Measurements from ENCODE around the gene SHISA9.

Gene SHISA9

DNA sequence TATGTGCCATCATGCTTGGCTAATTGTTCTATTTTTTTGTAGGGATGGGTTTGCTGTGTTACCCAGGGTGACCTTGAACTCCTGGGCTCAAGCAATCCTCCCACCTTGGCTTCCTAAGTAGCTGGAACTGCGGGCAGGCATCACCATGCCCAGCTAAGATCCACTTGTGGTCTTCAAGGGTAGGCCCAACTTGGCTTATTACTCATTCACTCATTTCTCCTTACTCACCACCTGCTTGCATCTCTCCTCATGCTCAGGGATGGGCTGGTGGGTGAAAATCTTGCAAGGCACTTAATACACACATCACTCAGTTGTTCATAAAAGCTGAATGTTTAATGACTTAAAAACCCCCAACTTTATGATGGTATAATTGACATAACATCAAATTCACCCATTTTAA is 207.8 kb downstream of the SHISA9 start:
- H2AFZ ChIP-seq (ENCODE audit: low read depth): no peak overlapping the region
- no peak overlapping the region for H3K9ac ChIP-seq
- no peaks in the 10 kb centered on the region for H3K4me1 ChIP-seq (ENCODE audit: low read depth, poor library complexity, severe bottlenecking)
- no peaks in the 10 kb centered on the region for H3K27me3 ChIP-seq (ENCODE audit: insufficient read depth, low read depth)
- H3K36me3 ChIP-seq (ENCODE audit: insufficient read depth): no peaks in the 10 kb centered on the region
- TF ChIP-seq CTCF (conservative IDR thresholded peaks at IDR 0.05; ENCODE audit: low read depth, low read length): no peak
- no peaks in the 10 kb centered on the region for H3K79me2 ChIP-seq (ENCODE audit: insufficient read depth, low read depth)
- H3K27ac ChIP-seq: no peak overlapping the region
- no peak overlapping the region for H3K4me2 ChIP-seq
- H3K4me3 ChIP-seq (IDR thresholded peaks at IDR 0.05; ENCODE audit: insufficient read depth, low read depth, low read length): no peak overlapping the region
- no peaks in the 10 kb centered on the region for H4K20me1 ChIP-seq (ENCODE audit: insufficient read depth)

GRCh38 chr16:13110124-13110796 is 208.9 kb downstream of the SHISA9 start:
- Histone ChIP-seq H3K4me3 (IDR thresholded peaks at IDR 0.05; ENCODE audit: insufficient read depth, low read depth, low read length) (no peak overlapping the region), H3K4me2 (no peak overlapping the region), H3K36me3 (ENCODE audit: insufficient read depth) (no peaks in the 10 kb centered on the region), H3K4me1 (ENCODE audit: low read depth, poor library complexity, severe bottlenecking) (no peaks in the 10 kb centered on the region), H3K79me2 (ENCODE audit: insufficient read depth, low read depth) (no peaks in the 10 kb centered on the region), H4K20me1 (ENCODE audit: insufficient read depth) (no peaks in the 10 kb centered on the region), H2AFZ (ENCODE audit: low read depth) (no peak overlapping the region), H3K9ac (no peak overlapping the region), H3K27me3 (ENCODE audit: insufficient read depth, low read depth) (no peaks in the 10 kb centered on the region), H3K27ac (no peak overlapping the region)
- TF ChIP-seq CTCF (conservative IDR thresholded peaks at IDR 0.05; ENCODE audit: low read depth, low read length): no peak

DNA sequence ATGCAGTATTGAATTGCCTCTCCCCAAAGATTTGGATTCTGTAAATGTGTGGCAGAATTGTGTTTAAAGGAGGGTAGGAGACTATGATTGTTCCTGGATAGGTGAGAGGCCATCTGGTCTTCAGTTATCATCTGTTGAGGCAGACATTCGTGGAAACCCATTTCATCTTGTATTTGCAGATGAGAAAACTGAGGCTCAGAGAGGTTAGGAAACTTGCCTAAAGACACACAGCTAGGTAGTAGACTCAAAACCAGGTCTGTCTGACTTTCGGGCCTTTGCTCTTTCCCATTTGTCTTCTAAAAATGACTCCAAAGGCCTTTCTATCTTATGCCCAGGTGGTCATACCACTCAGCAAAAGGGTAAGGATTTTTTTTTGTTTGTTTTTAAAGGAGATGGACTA is 210.3 kb downstream of the SHISA9 start:
- H3K4me1 ChIP-seq (ENCODE audit: low read depth, poor library complexity, severe bottlenecking): no peaks in the 10 kb centered on the region
- TF ChIP-seq CTCF (conservative IDR thresholded peaks at IDR 0.05; ENCODE audit: low read depth, low read length): no peak
- H4K20me1 ChIP-seq (ENCODE audit: insufficient read depth): no peaks in the 10 kb centered on the region
- no peaks in the 10 kb centered on the region for H3K79me2 ChIP-seq (ENCODE audit: insufficient read depth, low read depth)
- no peak overlapping the region for H3K27ac ChIP-seq
- H3K4me3 ChIP-seq (IDR thresholded peaks at IDR 0.05; ENCODE audit: insufficient read depth, low read depth, low read length): no peak overlapping the region
- H3K4me2 ChIP-seq: no peak overlapping the region
- no peak overlapping the region for H3K9ac ChIP-seq
- no peaks in the 10 kb centered on the region for H3K27me3 ChIP-seq (ENCODE audit: insufficient read depth, low read depth)
- no peak overlapping the region for H2AFZ ChIP-seq (ENCODE audit: low read depth)
- no peaks in the 10 kb centered on the region for H3K36me3 ChIP-seq (ENCODE audit: insufficient read depth)

DNA sequence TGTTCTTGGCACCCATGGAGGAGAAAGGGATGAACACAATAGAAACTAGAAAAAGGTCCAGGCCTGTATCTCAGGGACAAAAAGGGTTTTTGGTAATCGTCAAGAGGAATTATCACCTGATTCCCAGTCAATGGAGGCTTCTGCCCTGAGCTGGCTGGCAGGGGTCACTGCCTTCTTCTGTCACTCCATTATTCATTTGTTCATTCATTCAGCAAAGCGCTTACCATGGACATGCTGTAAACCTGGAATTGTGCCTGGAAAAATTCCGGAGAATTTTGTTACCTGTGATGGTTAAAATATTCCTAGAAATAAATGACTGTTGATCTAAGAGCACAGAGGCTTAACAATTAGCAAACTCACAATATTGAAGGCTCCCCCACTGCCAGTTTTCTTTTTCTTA is 212.3 kb downstream of the SHISA9 start:
- Histone ChIP-seq H3K36me3 (ENCODE audit: insufficient read depth) (no peaks in the 10 kb centered on the region), H4K20me1 (ENCODE audit: insufficient read depth) (no peaks in the 10 kb centered on the region), H3K9ac (no peak overlapping the region), H3K4me2 (no peak overlapping the region), H3K27me3 (ENCODE audit: insufficient read depth, low read depth) (no peaks in the 10 kb centered on the region), H3K27ac (no peak overlapping the region), H3K79me2 (ENCODE audit: insufficient read depth, low read depth) (no peaks in the 10 kb centered on the region), H2AFZ (ENCODE audit: low read depth) (no peak overlapping the region), H3K4me1 (ENCODE audit: low read depth, poor library complexity, severe bottlenecking) (no peaks in the 10 kb centered on the region), H3K4me3 (IDR thresholded peaks at IDR 0.05; ENCODE audit: insufficient read depth, low read depth, low read length) (no peak overlapping the region)
- TF ChIP-seq CTCF (conservative IDR thresholded peaks at IDR 0.05; ENCODE audit: low read depth, low read length): no peak
